MCF 10A (cell line): ENCODE measurements around the gene KRT80. TPM values are rescaled to one million over a fixed set of nuclear protein-coding genes. Genes with fewer than 3 reads are reported as not detected.
A peak's percentile ranks its signal among the peaks of the same experiment; 100 is the strongest.

Experiments
- BruUV-seq: library from RNA; stranded (reverse); fragments of 400-500 nt; replicated peaks from 2 replicates; lab custom pipeline; 2021; lab: Mats Ljungman, UMichigan
- CTCF ChIA-PET: fragments of 300-600 bp; sonication (Branson Sonifier 250); formaldehyde crosslinking; extraction: SDS; loops from one replicate; lab custom pipeline; 2021; ENCODE audit warnings: antibody characterized with exemption, inconsistent platforms; lab: Yijun Ruan, JAX
- POLR2A ChIA-PET: fragments of 300-600, 350-650 bp; sonication (Branson Sonifier 250); formaldehyde crosslinking; extraction: SDS; loops from one replicate; lab custom pipeline; 2020; ENCODE audit warnings: antibody characterized with exemption, inconsistent platforms; lab: Yijun Ruan, JAX
- DNase-seq: peaks from one replicate; pipeline ENCODE4 v3.0.0-alpha.2; 2018; ENCODE audit not compliant: unreplicated experiment
- H3K27ac Mint-ChIP-seq: one replicate; pipeline ENCODE4 v1.8.0; 2022; ENCODE audit warnings: mild to moderate bottlenecking, low read depth, mixed read lengths; ENCODE audit not compliant: unreplicated experiment
- H3K27me3 Mint-ChIP-seq: one replicate; pipeline ENCODE4 v1.8.0; 2022; ENCODE audit warnings: mixed read lengths; ENCODE audit not compliant: insufficient read depth, unreplicated experiment
- H3K36me3 Mint-ChIP-seq: one replicate; pipeline ENCODE4 v1.8.0; 2022; ENCODE audit warnings: mild to moderate bottlenecking, moderate library complexity, mixed read lengths; ENCODE audit not compliant: insufficient read depth, unreplicated experiment
- H3K4me1 Mint-ChIP-seq: one replicate; pipeline ENCODE4 v1.8.0; 2022; ENCODE audit warnings: mixed read lengths; ENCODE audit not compliant: insufficient read depth, unreplicated experiment
- H3K4me3 Mint-ChIP-seq: one replicate; pipeline ENCODE4 v1.8.0; 2022; ENCODE audit warnings: mild to moderate bottlenecking, moderate library complexity, mixed read lengths; ENCODE audit not compliant: unreplicated experiment
- H3K9me3 Mint-ChIP-seq: one replicate; pipeline ENCODE4 v1.8.0; 2022; ENCODE audit warnings: mixed read lengths; ENCODE audit not compliant: unreplicated experiment
- intact Hi-C: fragments of 100-400 bp; cut with micrococcal nuclease; formaldehyde crosslinking; loops from 2 replicates; pipeline ENCODE4 v1.14.1; 2022
- total RNA-seq: library from RNA; stranded (reverse); gene quantifications from 2 replicates; pipeline ENCODE4 v1.2.3, GENCODE V29; 2022
- TF ChIP-seq, protein P1 (sequence below): fragments of 200-600 bp; IDR thresholded peaks from one replicate; pipeline ENCODE4 v1.8.0; 2022; ENCODE audit warnings: antibody characterized with exemption, mild to moderate bottlenecking; ENCODE audit not compliant: unreplicated experiment

Gene KRT80
- total RNA-seq, 1 experiment from 2014 or later: 27.4 TPM

- CTCF ChIA-PET: interaction anchor here (0.6 to 0.7 kb wide), 2 partner anchors 16 to 26 kb away, joined by 3 read pairs; partner anchors contain the start of gene KRT7
These were observed 25.4 kb upstream of the KRT80 start for GRCh38 chr12:52217223-52217622.

DNA sequence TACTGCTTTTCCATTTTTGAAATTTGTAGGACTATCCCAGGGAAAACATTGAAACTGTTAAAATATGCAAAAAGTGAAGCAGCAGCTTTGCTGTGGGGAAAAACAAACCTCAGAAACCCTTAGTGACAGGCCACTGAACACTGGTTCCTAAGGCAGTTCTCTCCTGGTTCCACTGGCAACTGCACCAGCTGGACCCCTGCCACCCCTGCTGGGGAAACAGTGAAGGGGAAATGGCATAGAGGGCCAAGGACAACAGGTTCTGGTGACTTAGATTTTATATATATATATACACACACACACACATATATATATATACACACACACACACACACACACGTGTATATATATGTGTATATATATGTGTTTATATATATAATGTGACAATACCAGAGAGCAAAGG is 25.0 kb upstream of the KRT80 start:
- no peaks in the 10 kb centered on the region for H3K36me3 Mint-ChIP-seq
- peaks cover 50% of the 10 kb centered on the region for H3K4me1 Mint-ChIP-seq
- no peak overlapping the region for H3K4me3 Mint-ChIP-seq
- H3K27me3 Mint-ChIP-seq: no peaks in the 10 kb centered on the region
- TF ChIP-seq, protein P1, sequence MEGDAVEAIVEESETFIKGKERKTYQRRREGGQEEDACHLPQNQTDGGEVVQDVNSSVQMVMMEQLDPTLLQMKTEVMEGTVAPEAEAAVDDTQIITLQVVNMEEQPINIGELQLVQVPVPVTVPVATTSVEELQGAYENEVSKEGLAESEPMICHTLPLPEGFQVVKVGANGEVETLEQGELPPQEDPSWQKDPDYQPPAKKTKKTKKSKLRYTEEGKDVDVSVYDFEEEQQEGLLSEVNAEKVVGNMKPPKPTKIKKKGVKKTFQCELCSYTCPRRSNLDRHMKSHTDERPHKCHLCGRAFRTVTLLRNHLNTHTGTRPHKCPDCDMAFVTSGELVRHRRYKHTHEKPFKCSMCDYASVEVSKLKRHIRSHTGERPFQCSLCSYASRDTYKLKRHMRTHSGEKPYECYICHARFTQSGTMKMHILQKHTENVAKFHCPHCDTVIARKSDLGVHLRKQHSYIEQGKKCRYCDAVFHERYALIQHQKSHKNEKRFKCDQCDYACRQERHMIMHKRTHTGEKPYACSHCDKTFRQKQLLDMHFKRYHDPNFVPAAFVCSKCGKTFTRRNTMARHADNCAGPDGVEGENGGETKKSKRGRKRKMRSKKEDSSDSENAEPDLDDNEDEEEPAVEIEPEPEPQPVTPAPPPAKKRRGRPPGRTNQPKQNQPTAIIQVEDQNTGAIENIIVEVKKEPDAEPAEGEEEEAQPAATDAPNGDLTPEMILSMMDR: no peak
- BruUV-seq: no TSS peak
- H3K9me3 Mint-ChIP-seq: no peaks in the 10 kb centered on the region
- intact Hi-C loops: loop anchor here (10.0 kb wide), 1 partner anchor 658 kb away; no protein-coding TSS in a partner anchor
- CTCF ChIA-PET: interaction anchor here (0.6 to 4.2 kb wide), 6 partner anchors 16 to 681 kb away, joined by 3 to 32 read pairs (median 4); partner anchors contain the start of gene KRT7
- no peak for DNase-seq
- POLR2A ChIA-PET: interaction anchor here (0.7 to 1.3 kb wide), 3 partner anchors 15 to 64 kb away, joined by 3 read pairs; no protein-coding TSS in a partner anchor
- no peak overlapping the region for H3K27ac Mint-ChIP-seq

More at GRCh38 chr12:52217223-52217622, 25.4 kb upstream of the KRT80 start:
- intact Hi-C loops: loop anchor here (10.0 kb wide), 1 partner anchor 658 kb away; no protein-coding TSS in a partner anchor
- Mint-ChIP-seq H3K4me3 (no peak overlapping the region), H3K4me1 (peaks cover 54% of the 10 kb centered on the region), H3K27me3 (no peaks in the 10 kb centered on the region), H3K36me3 (no peaks in the 10 kb centered on the region), H3K27ac (no peak overlapping the region), H3K9me3 (no peaks in the 10 kb centered on the region)
- BruUV-seq: no TSS peak
- DNase-seq: peak; percentile 88
- POLR2A ChIA-PET: interaction anchor here (0.7 kb wide), 2 partner anchors 14 to 69 kb away, joined by 3 to 6 read pairs; no protein-coding TSS in a partner anchor
- TF ChIP-seq, protein P1: no peak

DNA sequence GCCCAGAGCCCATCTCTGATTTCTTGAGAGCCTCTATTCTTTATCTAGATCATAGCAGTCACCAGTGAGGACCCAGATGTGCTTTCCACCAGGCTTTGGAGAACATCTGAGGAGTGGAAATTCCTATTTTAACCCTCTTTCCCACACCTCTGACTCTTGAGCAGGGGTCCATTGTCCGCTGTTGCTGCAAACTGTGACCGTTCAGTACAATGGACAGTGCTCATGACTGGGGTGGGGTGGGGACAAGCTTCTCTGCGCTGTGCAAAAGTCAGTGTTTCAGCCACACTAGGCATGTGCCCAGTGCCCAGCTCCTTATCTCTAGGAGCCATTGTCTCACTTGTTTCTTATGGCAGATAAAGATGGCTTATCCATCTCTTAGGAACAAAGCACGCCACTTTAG is 24.3 kb upstream of the KRT80 start:
- Mint-ChIP-seq H3K4me1 (peaks cover 49% of the 10 kb centered on the region), H3K36me3 (no peaks in the 10 kb centered on the region), H3K27me3 (no peaks in the 10 kb centered on the region), H3K9me3 (no peaks in the 10 kb centered on the region), H3K27ac (no peak overlapping the region), H3K4me3 (no peak overlapping the region)
- ChIA-PET POLR2A (interaction anchor here (0.7 to 1.8 kb wide), 8 partner anchors 17 to 281 kb away, joined by 3 to 9 read pairs (median 4); partner anchors contain the start of genes KRT7 and KRT80), CTCF (interaction anchor here (0.6 to 4.2 kb wide), 12 partner anchors 8 to 688 kb away, joined by 3 to 32 read pairs (median 4); no protein-coding TSS in a partner anchor)
- no TSS peak for BruUV-seq
- intact Hi-C loops: loop anchor here (10.0 kb wide), 1 partner anchor 659 kb away; no protein-coding TSS in a partner anchor
- TF ChIP-seq, protein P1: no peak
- DNase-seq: no peak

DNA sequence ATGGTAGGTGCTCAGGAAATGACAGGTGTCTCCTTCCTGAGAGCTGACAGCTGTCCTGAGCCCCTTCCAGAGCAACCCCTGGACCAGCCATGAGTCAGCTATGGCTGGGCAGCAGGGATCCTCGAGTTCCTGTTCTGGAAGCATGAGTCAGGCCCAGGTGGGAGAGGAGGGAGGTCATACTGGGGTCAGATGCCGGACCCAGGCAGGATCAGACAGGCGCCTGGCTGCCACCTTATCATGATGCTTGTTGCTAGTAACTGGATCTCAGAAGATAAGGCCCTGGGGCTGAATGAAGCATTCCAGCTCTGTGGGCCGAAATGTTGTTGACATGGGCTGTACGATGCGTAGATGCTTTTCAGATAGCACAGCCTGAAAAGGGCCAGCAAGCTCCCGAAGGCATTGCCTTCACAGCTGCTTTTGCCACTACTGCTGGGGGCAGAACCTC is 23.8 kb upstream of the KRT80 start:
- Mint-ChIP-seq H3K9me3 (no peaks in the 10 kb centered on the region), H3K4me3 (no peak overlapping the region), H3K27me3 (no peaks in the 10 kb centered on the region), H3K36me3 (no peaks in the 10 kb centered on the region), H3K4me1 (peaks cover 52% of the 10 kb centered on the region), H3K27ac (no peak overlapping the region)
- POLR2A ChIA-PET: interaction anchor here (0.6 to 1.8 kb wide), 11 partner anchors 12 to 281 kb away, joined by 3 to 9 read pairs (median 4); partner anchors contain the start of genes KRT7 and KRT80
- intact Hi-C loops: loop anchor here (10.0 kb wide), 1 partner anchor 659 kb away; no protein-coding TSS in a partner anchor
- peak; percentile 93 for DNase-seq
- CTCF ChIA-PET: interaction anchor here (0.6 to 4.2 kb wide), 14 partner anchors 8 to 689 kb away, joined by 3 to 32 read pairs (median 3); no protein-coding TSS in a partner anchor
- TF ChIP-seq, protein P1: no peak
- BruUV-seq: no TSS peak
